IMR-90 (cell line): Measurements from ENCODE around the gene PDILT. TPM values are rescaled to one million over a fixed set of nuclear protein-coding genes. Genes with fewer than 3 reads are reported as not detected.

Source experiments
- ATAC-seq: fragments of 200-7000 bp; cut with Tn5 transposase; 2 replicates; pipeline ENCODE4 v1.9.1; 2020; ENCODE audit warnings: low read depth, mild to moderate bottlenecking, moderate library complexity
- BruUV-seq: library from RNA; stranded (reverse); fragments of 400-500 nt; replicated peaks from 2 replicates; lab custom pipeline; 2021; lab: Mats Ljungman, UMichigan
- CTCF ChIA-PET: fragments of 300-600 bp; formaldehyde crosslinking; extraction: SDS; loops from one replicate; lab custom pipeline; 2021; ENCODE audit warnings: antibody characterized with exemption; lab: Yijun Ruan, JAX
- POLR2A ChIA-PET: fragments of 300-600 bp; sonication (Branson Sonifier 250); formaldehyde crosslinking; loops from one replicate; lab custom pipeline; 2022; ENCODE audit warnings: antibody characterized with exemption; ENCODE audit not compliant: unreplicated experiment; lab: Charles Lee
- DNase-seq: peaks from one replicate; pipeline ENCODE4 v3.0.0; 2013
- H2AFZ ChIP-seq: replicated peaks from 2 replicates; pipeline ENCODE3; 2013; ENCODE audit warnings: low read length, mild to moderate bottlenecking; ENCODE audit not compliant: poor library complexity
- H2AK5ac ChIP-seq: 2 replicates; pipeline ENCODE4 v1.6.1; 2013; ENCODE audit warnings: low read depth, low read length, inconsistent platforms
- H2AK9ac ChIP-seq: replicated peaks from 2 replicates; pipeline ENCODE3; 2013; ENCODE audit warnings: mild to moderate bottlenecking, low read depth, low read length, moderate library complexity; ENCODE audit not compliant: poor library complexity
- H2BK120ac ChIP-seq: 2 replicates; pipeline ENCODE4 v1.6.1; 2013; ENCODE audit warnings: low read depth, low read length, inconsistent platforms
- H2BK15ac ChIP-seq: 3 replicates; pipeline ENCODE4 v1.6.1; 2013; ENCODE audit warnings: low read depth, low read length, inconsistent platforms
- H2BK20ac ChIP-seq: 2 replicates; pipeline ENCODE4 v1.6.1; 2013; ENCODE audit warnings: low read depth, mild to moderate bottlenecking, inconsistent platforms, low read length, moderate library complexity
- H2BK5ac ChIP-seq: 2 replicates; pipeline ENCODE4 v1.6.1; 2013; ENCODE audit warnings: mild to moderate bottlenecking, low read depth, low read length, inconsistent platforms; ENCODE audit not compliant: poor library complexity, severe bottlenecking
- H3K14ac ChIP-seq: replicated peaks from 2 replicates; pipeline ENCODE4 v1.6.1; 2013; ENCODE audit warnings: low read depth, low read length, inconsistent platforms
- H3K18ac ChIP-seq: 2 replicates; pipeline ENCODE4 v1.6.1; 2013; ENCODE audit warnings: low read depth, low read length, control low read depth
- H3K23ac ChIP-seq: 2 replicates; pipeline ENCODE4 v1.6.1; 2013; ENCODE audit warnings: low read depth, low read length, inconsistent platforms
- H3K27ac ChIP-seq: 2 replicates; pipeline ENCODE4 v1.5.1; 2013; ENCODE audit warnings: mild to moderate bottlenecking, control low read depth, low read length; ENCODE audit not compliant: insufficient read depth
- H3K27me3 ChIP-seq: 2 replicates; pipeline ENCODE4 v1.6.1; 2013; ENCODE audit warnings: low read length; ENCODE audit not compliant: control insufficient read depth, insufficient read depth
- H3K36me3 ChIP-seq: 2 replicates; pipeline ENCODE4 v1.6.1; 2013; ENCODE audit warnings: low read length, mixed read lengths; ENCODE audit not compliant: control insufficient read depth, insufficient read depth
- H3K4ac ChIP-seq: 2 replicates; pipeline ENCODE4 v1.6.1; 2013; ENCODE audit warnings: low read depth, low read length, inconsistent platforms
- H3K4me1 ChIP-seq: 2 replicates; pipeline ENCODE4 v1.6.1; 2013; ENCODE audit warnings: low read length, mixed read lengths; ENCODE audit not compliant: control insufficient read depth, insufficient read depth
- H3K4me2 ChIP-seq: 2 replicates; pipeline ENCODE4 v1.6.1; 2013; ENCODE audit warnings: low read depth, mild to moderate bottlenecking, control low read depth, low read length, moderate library complexity
- H3K4me3 ChIP-seq: 2 replicates; pipeline ENCODE4 v1.5.1; 2013; ENCODE audit warnings: low read depth, mild to moderate bottlenecking, control low read depth, low read length, moderate library complexity; ENCODE audit not compliant: insufficient read depth
- H3K56ac ChIP-seq: 2 replicates; pipeline ENCODE4 v1.6.1; 2013; ENCODE audit warnings: low read length, inconsistent platforms; ENCODE audit not compliant: insufficient read depth; ENCODE audit errors: extremely low read depth
- H3K79me1 ChIP-seq, 2 experiments: 2 replicates each; pipeline ENCODE4 v1.6.1; 2013; ENCODE audit warnings: low read length in 2 of 2, inconsistent platforms in 1 of 2, low read depth in 1 of 2
- H3K9ac ChIP-seq: 2 replicates; pipeline ENCODE4 v1.6.1; 2013; ENCODE audit warnings: low read depth, low read length, control low read depth
- H3K9me1 ChIP-seq: 2 replicates; pipeline ENCODE4 v1.6.1; 2013; ENCODE audit warnings: low read length, inconsistent platforms; ENCODE audit not compliant: insufficient read depth
- H3K9me3 ChIP-seq: 2 replicates; pipeline ENCODE4 v1.6.1; 2013; ENCODE audit warnings: low read length; ENCODE audit not compliant: control insufficient read depth, insufficient read depth
- H4K20me1 ChIP-seq: 2 replicates; pipeline ENCODE4 v1.6.1; 2013; ENCODE audit warnings: low read length, inconsistent platforms; ENCODE audit not compliant: insufficient read depth
- H4K5ac ChIP-seq: 2 replicates; pipeline ENCODE4 v1.6.1; 2013; ENCODE audit warnings: mild to moderate bottlenecking, low read depth, low read length, control low read depth
- H4K8ac ChIP-seq, 2 experiments: 2 replicates each; pipeline ENCODE4 v1.6.1; 2013; ENCODE audit warnings: low read depth in 2 of 2, low read length in 2 of 2, control low read depth in 1 of 2, inconsistent platforms in 1 of 2
- H4K91ac ChIP-seq: 2 replicates; pipeline ENCODE4 v1.6.1; 2013; ENCODE audit warnings: low read depth, low read length, inconsistent platforms; ENCODE audit not compliant: insufficient read depth
- BHLHE40 ChIP-seq: fragments of 150-350 bp; IDR thresholded peaks from 2 replicates; pipeline ENCODE4 v1.6.1; 2016; ENCODE audit warnings: mild to moderate bottlenecking, low read depth, low read length
- CEBPB ChIP-seq: IDR thresholded peaks from 2 replicates; pipeline ENCODE4 v1.6.1; 2012; ENCODE audit warnings: low read depth, low read length, improper control_type of control experiment
- CHD1 ChIP-seq: IDR thresholded peaks from 2 replicates; pipeline ENCODE4 v1.6.1; 2012; ENCODE audit warnings: low read depth, low read length, improper control_type of control experiment
- FOS ChIP-seq: fragments of 150-350 bp; IDR thresholded peaks from 2 replicates; pipeline ENCODE4 v1.6.1; 2016; ENCODE audit warnings: low read depth, low read length
- MAFK ChIP-seq: IDR thresholded peaks from 2 replicates; pipeline ENCODE4 v1.6.1; 2012; ENCODE audit warnings: low read depth, low read length, improper control_type of control experiment
- MAZ ChIP-seq: IDR thresholded peaks from 2 replicates; pipeline ENCODE4 v1.6.1; 2012; ENCODE audit warnings: low read depth, mild to moderate bottlenecking, low read length, improper control_type of control experiment, moderate library complexity, borderline replicate concordance
- MXI1 ChIP-seq: IDR thresholded peaks from 2 replicates; pipeline ENCODE4 v1.6.1; 2012; ENCODE audit warnings: low read depth, mild to moderate bottlenecking, low read length, moderate library complexity, borderline replicate concordance
- NFE2L2 ChIP-seq: fragments of 150-350 bp; IDR thresholded peaks from 2 replicates; pipeline ENCODE4 v1.6.1; 2016; ENCODE audit warnings: low read depth, mild to moderate bottlenecking, low read length
- POLR2A ChIP-seq: IDR thresholded peaks from 2 replicates; pipeline ENCODE4 v1.6.1; 2012; ENCODE audit warnings: mild to moderate bottlenecking, low read depth, low read length
- RAD21 ChIP-seq: IDR thresholded peaks from 2 replicates; pipeline ENCODE4 v1.6.1; 2012; ENCODE audit warnings: low read length, improper control_type of control experiment
- RCOR1 ChIP-seq: IDR thresholded peaks from 2 replicates; pipeline ENCODE4 v1.6.1; 2012; ENCODE audit warnings: mild to moderate bottlenecking, low read length, improper control_type of control experiment; ENCODE audit not compliant: insufficient replicate concordance
- RFX5 ChIP-seq: IDR thresholded peaks from 2 replicates; pipeline ENCODE4 v1.8.0; 2012; ENCODE audit warnings: low read depth, mild to moderate bottlenecking, low read length, moderate library complexity
- SMC3 ChIP-seq: fragments of 150-350 bp; IDR thresholded peaks from 2 replicates; pipeline ENCODE4 v1.6.1; 2016; ENCODE audit warnings: low read depth, mild to moderate bottlenecking, antibody characterized with exemption, low read length, moderate library complexity
- WGBS, 2 experiments: methylation state at CpG; one replicate each; pipeline versions ENCODE4 v1.1.5 to v1.1.7; 2013; ENCODE audit warnings: missing lambda C conversion rate in 2 of 2; ENCODE audit not compliant: insufficient read length in 1 of 2; ENCODE audit errors: extremely low coverage in 2 of 2; 5-methylcytosine and 5-hydroxymethylcytosine counted together
- dilution Hi-C: fragments of 300-500 bp; cut with HindIII; formaldehyde crosslinking; loops from one replicate; pipeline ENCODE4 v1.14.3; 2018; ENCODE audit warnings: low sequenced_read_pairs; ENCODE audit not compliant: unreplicated experiment
- in situ Hi-C: fragments of 300-500 bp; cut with MboI; formaldehyde crosslinking; loops from 3 replicates; pipeline ENCODE4 v1.14.3; 2019; ENCODE audit warnings: low sequenced_read_pairs, inconsistent platforms, mixed read lengths
- intact Hi-C: fragments of 100-400 bp; cut with micrococcal nuclease; formaldehyde crosslinking; loops from 2 replicates; pipeline ENCODE4 v1.10.0; 2022
- polyA plus RNA-seq, 3 experiments: library from polyadenylated mRNA; depleted of rRNA; stranded (reverse); fragments of >200 nt; gene quantifications; 2 replicates each; pipeline ENCODE4 v1.2.3, GENCODE V29; 2012; ENCODE audit warnings: low replicate concordance in 1 of 3
- total RNA-seq: library from RNA; depleted of rRNA; stranded (reverse); fragments of >200 nt; gene quantifications from 2 replicates; pipeline ENCODE4 v1.2.3, GENCODE V29; 2012
- TF ChIP-seq, protein P1 (sequence below): fragments of 150-350 bp; IDR thresholded peaks from 2 replicates; pipeline ENCODE4 v1.6.1; 2017; ENCODE audit warnings: mild to moderate bottlenecking, antibody characterized with exemption, low read length, low read depth
- TF ChIP-seq, protein P2 (sequence below): conservative IDR thresholded peaks from 2 replicates; pipeline ENCODE4 v1.5.1; 2012; ENCODE audit warnings: mild to moderate bottlenecking, low read depth, low read length, improper control_type of control experiment
- TF ChIP-seq, protein P3 (sequence below): fragments of 150-350 bp; IDR thresholded peaks from 2 replicates; pipeline ENCODE4 v1.6.1; 2016; ENCODE audit warnings: low read depth, mild to moderate bottlenecking, low read length, moderate library complexity, borderline replicate concordance

The PDILT gene
- total and polyA plus RNA-seq, 2 of the 4 experiments (the other 2 are of a cell fraction), result not detected

DNA sequence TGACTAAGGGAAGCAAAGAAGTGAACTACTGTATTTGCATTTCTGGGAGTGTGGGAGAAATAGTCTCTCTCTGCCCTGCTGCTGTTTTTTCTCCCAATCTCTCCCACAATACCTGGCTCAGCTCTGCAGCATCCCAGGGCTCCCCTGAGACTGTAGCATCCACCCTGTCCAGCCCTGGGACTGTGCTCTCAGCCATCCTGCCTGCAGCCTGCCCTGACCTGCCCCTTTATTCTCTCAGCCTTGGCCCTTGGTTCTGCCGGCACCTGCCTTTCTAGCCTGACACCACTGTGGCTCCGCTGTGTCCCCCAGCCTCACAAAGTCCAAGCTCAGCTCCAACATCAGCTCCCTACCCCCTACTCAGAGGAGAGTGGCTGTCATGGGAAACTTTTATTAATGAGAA is 1.9 kb downstream of the PDILT start:
- no peak overlapping the region for H4K8ac ChIP-seq
- no CpG with 5 or more reads among the region's 2 CpGs for WGBS, 2 experiments

More for the DNA sequence above, 1.9 kb downstream of the PDILT start:
- no peaks in the 10 kb centered on the region for H3K36me3 ChIP-seq
- no peak overlapping the region for H3K14ac ChIP-seq
- H4K20me1 ChIP-seq, result no peaks in the 10 kb centered on the region
- intact Hi-C loops (no loop called here), in situ Hi-C loops (no loop called here), dilution Hi-C loops (no loop called here)
- no peak overlapping the region for H3K18ac ChIP-seq
- TF ChIP-seq, protein P1, sequence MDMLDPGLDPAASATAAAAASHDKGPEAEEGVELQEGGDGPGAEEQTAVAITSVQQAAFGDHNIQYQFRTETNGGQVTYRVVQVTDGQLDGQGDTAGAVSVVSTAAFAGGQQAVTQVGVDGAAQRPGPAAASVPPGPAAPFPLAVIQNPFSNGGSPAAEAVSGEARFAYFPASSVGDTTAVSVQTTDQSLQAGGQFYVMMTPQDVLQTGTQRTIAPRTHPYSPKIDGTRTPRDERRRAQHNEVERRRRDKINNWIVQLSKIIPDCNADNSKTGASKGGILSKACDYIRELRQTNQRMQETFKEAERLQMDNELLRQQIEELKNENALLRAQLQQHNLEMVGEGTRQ, result no peak
- TF ChIP-seq CEBPB (no peak), CHD1 (no peak), MXI1 (no peak), POLR2A (no peak), RCOR1 (no peak), RAD21 (no peak), BHLHE40 (no peak), RFX5 (no peak), SMC3 (no peak), MAFK (no peak), MAZ (no peak), NFE2L2 (no peak), FOS (no peak)
- TF ChIP-seq, protein P2, sequence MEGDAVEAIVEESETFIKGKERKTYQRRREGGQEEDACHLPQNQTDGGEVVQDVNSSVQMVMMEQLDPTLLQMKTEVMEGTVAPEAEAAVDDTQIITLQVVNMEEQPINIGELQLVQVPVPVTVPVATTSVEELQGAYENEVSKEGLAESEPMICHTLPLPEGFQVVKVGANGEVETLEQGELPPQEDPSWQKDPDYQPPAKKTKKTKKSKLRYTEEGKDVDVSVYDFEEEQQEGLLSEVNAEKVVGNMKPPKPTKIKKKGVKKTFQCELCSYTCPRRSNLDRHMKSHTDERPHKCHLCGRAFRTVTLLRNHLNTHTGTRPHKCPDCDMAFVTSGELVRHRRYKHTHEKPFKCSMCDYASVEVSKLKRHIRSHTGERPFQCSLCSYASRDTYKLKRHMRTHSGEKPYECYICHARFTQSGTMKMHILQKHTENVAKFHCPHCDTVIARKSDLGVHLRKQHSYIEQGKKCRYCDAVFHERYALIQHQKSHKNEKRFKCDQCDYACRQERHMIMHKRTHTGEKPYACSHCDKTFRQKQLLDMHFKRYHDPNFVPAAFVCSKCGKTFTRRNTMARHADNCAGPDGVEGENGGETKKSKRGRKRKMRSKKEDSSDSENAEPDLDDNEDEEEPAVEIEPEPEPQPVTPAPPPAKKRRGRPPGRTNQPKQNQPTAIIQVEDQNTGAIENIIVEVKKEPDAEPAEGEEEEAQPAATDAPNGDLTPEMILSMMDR, result no peak
- TF ChIP-seq, protein P3, sequence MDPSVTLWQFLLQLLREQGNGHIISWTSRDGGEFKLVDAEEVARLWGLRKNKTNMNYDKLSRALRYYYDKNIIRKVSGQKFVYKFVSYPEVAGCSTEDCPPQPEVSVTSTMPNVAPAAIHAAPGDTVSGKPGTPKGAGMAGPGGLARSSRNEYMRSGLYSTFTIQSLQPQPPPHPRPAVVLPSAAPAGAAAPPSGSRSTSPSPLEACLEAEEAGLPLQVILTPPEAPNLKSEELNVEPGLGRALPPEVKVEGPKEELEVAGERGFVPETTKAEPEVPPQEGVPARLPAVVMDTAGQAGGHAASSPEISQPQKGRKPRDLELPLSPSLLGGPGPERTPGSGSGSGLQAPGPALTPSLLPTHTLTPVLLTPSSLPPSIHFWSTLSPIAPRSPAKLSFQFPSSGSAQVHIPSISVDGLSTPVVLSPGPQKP, result no peak
- no peak overlapping the region for H3K4ac ChIP-seq
- peaks cover 12% of the 10 kb centered on the region; the same call in 1 of the 2 replicates for H3K9me3 ChIP-seq
- no peak overlapping the region for H2AK5ac ChIP-seq
- no peak overlapping the region for H3K56ac ChIP-seq
- no peak overlapping the region for H2AK9ac ChIP-seq
- no peaks in the 10 kb centered on the region for H3K4me1 ChIP-seq
- no peak overlapping the region for H2BK120ac ChIP-seq
- no TSS peak for BruUV-seq
- ATAC-seq (no peak), DNase-seq (no peak)
- no peaks in the 10 kb centered on the region for H3K27me3 ChIP-seq
- ChIA-PET POLR2A (no interaction called here), CTCF (no interaction called here)
- H2BK15ac ChIP-seq, result no peak overlapping the region
- H3K79me1 ChIP-seq, result no peaks in the 10 kb centered on the region
- H3K9me1 ChIP-seq, result no peaks in the 10 kb centered on the region
- H3K23ac ChIP-seq, result no peak overlapping the region
- H4K5ac ChIP-seq, result no peak overlapping the region
- H3K27ac ChIP-seq, result no peak overlapping the region
- no peak overlapping the region for H2AFZ ChIP-seq
- no peak overlapping the region for H3K9ac ChIP-seq
- H3K4me2 ChIP-seq, result no peak overlapping the region
- no peak overlapping the region for H3K4me3 ChIP-seq
- no peak overlapping the region for H2BK5ac ChIP-seq
- H4K91ac ChIP-seq, result no peak overlapping the region
- no peak overlapping the region for H2BK20ac ChIP-seq
